H1 (cell line): Measurements from ENCODE around the gene ABCB7. TPM values are rescaled to one million over a fixed set of nuclear protein-coding genes. Genes with fewer than 3 reads are reported as not detected.

Experiments
- CTCF ChIA-PET: fragments of 300-600 bp; sonication (Branson Sonifier 250); formaldehyde crosslinking; loops from one replicate; lab custom pipeline; 2021; ENCODE audit not compliant: partially characterized antibody; lab: Charles Lee
- POLR2A ChIA-PET: fragments of 300-600 bp; sonication (Branson Sonifier 250); formaldehyde crosslinking; loops from one replicate; lab custom pipeline; 2021; ENCODE audit warnings: inconsistent platforms; ENCODE audit not compliant: partially characterized antibody; lab: Charles Lee
- DNase-seq, 2 experiments: peaks; one replicate each; pipeline versions ENCODE4 v3.0.0 to v3.0.0-alpha.2; 2010 to 2022; ENCODE audit warnings: low spot score in 2 of 2, low read depth in 1 of 2, mixed read lengths in 1 of 2
- FAIRE-seq: peaks from 2 replicates; lab custom pipeline; 2011; peaks lifted over from hg19 to GRCh38; lab: Jason Lieb, UNC
- H2AFZ ChIP-seq: 2 replicates; pipeline ENCODE4 v1.8.1; 2012; ENCODE audit warnings: low read length, inconsistent platforms
- H2AK5ac ChIP-seq: 2 replicates; pipeline ENCODE4 v1.6.1; 2013; ENCODE audit warnings: low read depth, low read length
- H2BK120ac ChIP-seq: replicated peaks from 2 replicates; pipeline ENCODE3; 2013; ENCODE audit warnings: low read depth, low read length, inconsistent platforms
- H2BK12ac ChIP-seq: 2 replicates; pipeline ENCODE4 v1.6.1; 2013; ENCODE audit warnings: low read depth, low read length
- H2BK15ac ChIP-seq: 2 replicates; pipeline ENCODE4 v1.6.1; 2013; ENCODE audit warnings: low read length
- H2BK20ac ChIP-seq: 2 replicates; pipeline ENCODE4 v1.6.1; 2013; ENCODE audit warnings: low read length
- H2BK5ac ChIP-seq: 2 replicates; pipeline ENCODE4 v1.6.1; 2013; ENCODE audit warnings: low read depth, low read length
- H3K14ac ChIP-seq: 2 replicates; pipeline ENCODE4 v1.6.1; 2013; ENCODE audit warnings: inconsistent platforms; ENCODE audit not compliant: insufficient read length
- H3K18ac ChIP-seq: 2 replicates; pipeline ENCODE4 v1.6.1; 2013; ENCODE audit warnings: low read length; ENCODE audit errors: extremely low read depth
- H3K23ac ChIP-seq: 2 replicates; pipeline ENCODE4 v1.6.1; 2013; ENCODE audit warnings: inconsistent platforms; ENCODE audit not compliant: insufficient read length
- H3K23me2 ChIP-seq: 2 replicates; pipeline ENCODE4 v1.6.1; 2013; ENCODE audit warnings: low read depth, low read length
- H3K27ac ChIP-seq: 2 replicates; pipeline ENCODE4 v1.6.1; 2011; ENCODE audit warnings: low read depth, low read length, inconsistent platforms
- H3K27me3 ChIP-seq, 4 experiments: replicated peaks in 1 of 4; 1 replicate in 1 of 4; 2 replicates in 3 of 4; pipeline versions ENCODE4 v1.6.1 to v1.8.1; 2011 to 2013; ENCODE audit warnings: low read length in 3 of 4, mild to moderate bottlenecking in 3 of 4, inconsistent platforms in 2 of 4, mixed read lengths in 2 of 4, moderate library complexity in 1 of 4; ENCODE audit not compliant: control insufficient read depth in 3 of 4, insufficient read depth in 3 of 4; ENCODE audit errors: extremely low read depth in 1 of 4
- H3K36me3 ChIP-seq, 4 experiments: 2 replicates each; pipeline versions ENCODE4 v1.6.1 to v1.8.1; 2011 to 2013; ENCODE audit warnings: mild to moderate bottlenecking in 4 of 4, low read length in 3 of 4, moderate library complexity in 2 of 4, control low read depth in 1 of 4, inconsistent platforms in 1 of 4; ENCODE audit not compliant: insufficient read depth in 4 of 4, control insufficient read depth in 2 of 4
- H3K4ac ChIP-seq: replicated peaks from 2 replicates; pipeline ENCODE3; 2013; ENCODE audit warnings: low read length, low read depth, mixed read lengths, inconsistent platforms; ENCODE audit not compliant: insufficient read length
- H3K4me1 ChIP-seq, 4 experiments: replicated peaks in 1 of 4; 1 replicate in 1 of 4; 2 replicates in 3 of 4; pipeline versions ENCODE4 v1.6.1 to v1.8.1; 2011 to 2013; ENCODE audit warnings: low read length in 3 of 4, inconsistent platforms in 2 of 4, mixed read lengths in 1 of 4; ENCODE audit not compliant: insufficient read depth in 4 of 4, control insufficient read depth in 3 of 4
- H3K4me2 ChIP-seq, 2 experiments: 2 replicates each; pipeline versions ENCODE4 v1.6.1 to v1.8.1; 2011 to 2013; ENCODE audit warnings: low read depth in 2 of 2, low read length in 2 of 2, control low read depth in 1 of 2, inconsistent platforms in 1 of 2, mild to moderate bottlenecking in 1 of 2; ENCODE audit not compliant: insufficient read depth in 1 of 2
- H3K4me3 ChIP-seq, 4 experiments: fragments of 200-600, 300-600 bp in 1 of 4; sonication (generic), shearing (Covaris generic), sonication (Bioruptor Twin) in 1 of 4; 2 replicates each; pipeline versions ENCODE4 v1.5.1 to v1.8.1; 2011 to 2016; ENCODE audit warnings: low read length in 4 of 4, low read depth in 3 of 4, control low read depth in 2 of 4, inconsistent platforms in 2 of 4, mild to moderate bottlenecking in 2 of 4, mixed read lengths in 1 of 4, moderate library complexity in 1 of 4; ENCODE audit not compliant: insufficient read depth in 2 of 4; ENCODE audit errors: extremely low read depth in 1 of 4
- H3K56ac ChIP-seq: replicated peaks from 2 replicates; pipeline ENCODE3; 2013; ENCODE audit warnings: low read depth, mild to moderate bottlenecking, mixed read lengths, low read length, inconsistent platforms; ENCODE audit not compliant: insufficient read length
- H3K79me1 ChIP-seq: 2 replicates; pipeline ENCODE4 v1.6.1; 2013; ENCODE audit warnings: low read depth, low read length, control low read depth
- H3K79me2 ChIP-seq, 2 experiments: 2 replicates each; pipeline versions ENCODE4 v1.6.1 to v1.8.1; 2012 to 2013; ENCODE audit warnings: low read length in 2 of 2, mild to moderate bottlenecking in 2 of 2, inconsistent platforms in 1 of 2; ENCODE audit not compliant: insufficient read depth in 2 of 2, control insufficient read depth in 1 of 2
- H3K9ac ChIP-seq, 4 experiments: replicated peaks in 1 of 4; 1 replicate in 1 of 4; 2 replicates in 3 of 4; pipeline versions ENCODE4 v1.6.1 to v1.8.1; 2011 to 2013; ENCODE audit warnings: low read depth in 3 of 4, low read length in 3 of 4, control low read depth in 2 of 4, mild to moderate bottlenecking in 2 of 4, moderate library complexity in 2 of 4, inconsistent platforms in 1 of 4; ENCODE audit errors: extremely low read depth in 1 of 4
- H3K9me3 ChIP-seq, 2 experiments: 2 replicates each; pipeline versions ENCODE4 v1.6.1 to v1.8.1; 2012 to 2013; ENCODE audit warnings: mild to moderate bottlenecking in 2 of 2, moderate library complexity in 2 of 2, control low read depth in 1 of 2, inconsistent platforms in 1 of 2, low read depth in 1 of 2, low read length in 1 of 2, mixed read lengths in 1 of 2; ENCODE audit not compliant: insufficient read depth in 2 of 2
- H4K20me1 ChIP-seq, 2 experiments: replicated peaks in 1 of 2; 2 replicates each; pipeline versions ENCODE3 to v1.8.1; 2011 to 2013; ENCODE audit warnings: inconsistent platforms in 2 of 2, low read length in 2 of 2, mild to moderate bottlenecking in 1 of 2; ENCODE audit not compliant: insufficient read depth in 2 of 2, control insufficient read depth in 1 of 2
- H4K5ac ChIP-seq: 2 replicates; pipeline ENCODE4 v1.6.1; 2013; ENCODE audit warnings: low read length, low read depth, mixed read lengths, inconsistent platforms; ENCODE audit not compliant: insufficient read length
- H4K8ac ChIP-seq: 2 replicates; pipeline ENCODE4 v1.8.0; 2013; ENCODE audit warnings: mild to moderate bottlenecking, moderate library complexity, low read length, inconsistent platforms; ENCODE audit not compliant: insufficient read depth; ENCODE audit errors: extremely low read depth
- H4K91ac ChIP-seq: replicated peaks from 2 replicates; pipeline ENCODE3; 2013; ENCODE audit warnings: low read length, mixed read lengths, inconsistent platforms; ENCODE audit not compliant: insufficient read length
- CEBPB ChIP-seq: IDR thresholded peaks from 2 replicates; pipeline ENCODE4 v1.6.1; 2012; ENCODE audit warnings: low read depth, low read length
- TBP ChIP-seq: IDR thresholded peaks from 2 replicates; pipeline ENCODE4 v1.6.1; 2011; ENCODE audit warnings: low read depth, low read length, improper control_type of control experiment
- WGBS, 2 experiments: shearing (Covaris generic) in 1 of 2; methylation state at CpG; one replicate each; pipeline versions ENCODE4 v1.1.6 to v1.1.7; 2013 to 2015; ENCODE audit warnings: low lambda C conversion rate in 2 of 2, mixed read lengths in 2 of 2, inconsistent platforms in 1 of 2, low coverage in 1 of 2, missing lambda C conversion rate in 1 of 2; ENCODE audit not compliant: insufficient replicate concordance in 2 of 2, insufficient coverage in 1 of 2, insufficient read length in 1 of 2; ENCODE audit errors: extremely low coverage in 1 of 2, missing lambda C conversion rate in 1 of 2; 5-methylcytosine and 5-hydroxymethylcytosine counted together
- polyA plus RNA-seq, 7 experiments: library from polyadenylated mRNA; depleted of rRNA in 3 of 7; stranded (reverse) in 5 of 7; unstranded in 2 of 7; fragments of >200 nt in 5 of 7; fragments of 200-250 nt in 2 of 7; gene quantifications; 1 replicate in 5 of 7; 2 replicates in 1 of 7; 4 replicates in 1 of 7; pipeline versions ENCODE4 v1.2.1 to v1.2.3, GENCODE V29; 2011 to 2013; ENCODE audit warnings: missing spikeins in 2 of 7, mixed read lengths in 2 of 7
- total RNA-seq: library from RNA; stranded (reverse); fragmentation: NEBNext Ultra II Directional; extraction: Animal tissue kit (Norgen Biotek cat#: 25700); gene quantifications from 2 replicates; pipeline ENCODE4 v1.2.1, GENCODE V29; 2021

Gene ABCB7
- total and polyA plus RNA-seq, 2 of the 8 experiments (the other 6 are each of a cell fraction or from before 2014, with no cell fraction given) = 24.3 to 43.3 TPM

- Histone ChIP-seq H3K56ac (no peak overlapping the region), H2AFZ (peak overlapping the region; percentile 31; the same call in 1 of the 2 replicates), H4K5ac (no peak overlapping the region), H3K18ac (no peak overlapping the region), H3K27me3 (no peaks in the 10 kb centered on the region), H3K9ac (peak overlapping the region in 3 of 4 experiments; percentile 10 to 77 (median 62); a peak in 3 of 7 replicates), H3K4me2 (peak overlapping the region; percentile 57 to 59), H3K4ac (no peak overlapping the region), H3K27ac (peak overlapping the region; percentile 82; the same call in 1 of the 2 replicates), H3K36me3 (no peaks in the 10 kb centered on the region), H3K4me3 (peak overlapping the region; percentile 65 to 88 (median 68); a peak in 4 of 8 replicates), H2BK12ac (no peak overlapping the region), H4K8ac (no peak overlapping the region), H3K14ac (no peak overlapping the region), H3K23ac (no peak overlapping the region), H4K91ac (no peak overlapping the region), H3K4me1 (no peaks in the 10 kb centered on the region; a peak in 1 of 7 replicates), H2BK15ac (no peak overlapping the region), H3K79me1 (no peaks in the 10 kb centered on the region), H2AK5ac (no peak overlapping the region), H3K23me2 (no peaks in the 10 kb centered on the region), H2BK120ac (no peak overlapping the region), H2BK5ac (no peak overlapping the region), H3K9me3 (no peaks in the 10 kb centered on the region), H2BK20ac (no peak overlapping the region), H4K20me1 (no peaks in the 10 kb centered on the region), H3K79me2 (peaks cover 0 to 30% of the 10 kb centered on the region in 2 experiments; a peak in 2 of 4 replicates)
- no peak for FAIRE-seq
- DNase-seq = no peak
- TF ChIP-seq TBP (no peak), CEBPB (peak; percentile 62)
- WGBS, 2 experiments = 68% methylated on average over 6 of the region's 7 CpGs; no CpG with 5 or more reads in 1 of the 2 experiments
- ChIA-PET CTCF (no interaction called here), POLR2A (interaction anchor here (1.0 kb wide), 1 partner anchor 16 kb away, joined by 3 read pairs; no protein-coding TSS in a partner anchor)
Observed at GRCh38 chrX:75156531-75156945, 455 bp upstream of the ABCB7 start.
